Muscle layer of duodenum (tissue), 2 donors: ENCODE results near the gene SLC38A1.

Experiments used
- H3K27ac ChIP-seq: one replicate; pipeline ENCODE4 v1.7.0; 2013; ENCODE audit warnings: mild to moderate bottlenecking, low read length
- H3K27me3 ChIP-seq: one replicate; pipeline ENCODE4 v1.7.0; 2013; ENCODE audit warnings: low read depth, mild to moderate bottlenecking, control low read depth, low read length
- H3K36me3 ChIP-seq, 2 donors: one replicate each; pipeline ENCODE4 v1.7.0; 2013; ENCODE audit warnings: low read length in 2 of 2, control low read depth in 1 of 2, mild to moderate bottlenecking in 1 of 2; ENCODE audit not compliant: insufficient read depth in 2 of 2, control insufficient read depth in 1 of 2
- H3K4me1 ChIP-seq, 2 donors: one replicate each; pipeline ENCODE4 v1.7.0; 2013; ENCODE audit warnings: low read length in 2 of 2, mild to moderate bottlenecking in 2 of 2, control low read depth in 1 of 2, moderate library complexity in 1 of 2; ENCODE audit not compliant: insufficient read depth in 2 of 2, control insufficient read depth in 1 of 2
- H3K4me3 ChIP-seq, 2 donors: one replicate each; pipeline ENCODE4 v1.7.0; 2013; ENCODE audit warnings: low read length in 2 of 2, low read depth in 1 of 2, mild to moderate bottlenecking in 1 of 2
- H3K9me3 ChIP-seq, 2 donors: one replicate each; pipeline ENCODE4 v1.7.0; 2013; ENCODE audit warnings: low read length in 2 of 2, control low read depth in 1 of 2, mild to moderate bottlenecking in 1 of 2; ENCODE audit not compliant: control insufficient read depth in 1 of 2
- donor health status: healthy.

Gene SLC38A1

DNA sequence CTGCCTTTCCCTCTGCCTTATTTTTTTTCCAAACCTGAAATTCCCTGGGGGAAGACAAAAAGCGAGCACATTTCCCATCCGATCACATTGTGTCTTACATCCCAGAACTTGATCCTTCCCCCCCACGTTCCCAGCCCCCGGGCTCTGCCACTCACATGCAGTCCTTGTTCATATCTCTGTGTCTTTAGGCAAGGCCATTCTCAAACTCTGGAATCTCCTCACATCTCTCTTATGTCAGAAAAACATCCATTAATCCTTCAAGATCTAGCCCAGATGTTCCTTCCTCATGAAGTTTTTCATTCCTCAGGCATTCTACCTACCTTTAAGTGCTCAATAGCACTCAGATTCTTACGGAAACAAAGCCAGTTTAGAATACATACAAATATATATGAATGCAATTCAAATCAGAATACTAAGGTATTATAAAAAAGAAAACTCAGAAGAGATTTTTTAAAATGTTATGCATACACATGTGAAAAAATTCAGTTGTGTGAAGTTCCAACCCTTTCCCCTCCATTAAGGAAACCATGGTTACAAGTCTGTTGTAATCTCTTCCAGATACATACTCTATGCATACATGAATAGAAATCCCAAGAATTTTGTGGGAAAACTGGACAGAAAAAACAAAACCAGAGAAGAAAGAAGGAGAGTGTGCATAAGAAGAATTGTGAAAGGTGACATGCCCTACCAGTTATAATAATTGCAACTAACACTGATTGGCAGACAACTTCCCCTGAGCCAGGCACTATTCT, 120.3 kb downstream of the SLC38A1 start:
- Histone ChIP-seq H3K27me3 (no peaks in the 10 kb centered on the region), H3K36me3 (no peaks in the 10 kb centered on the region), H3K4me3 (no peak overlapping the region), H3K27ac (no peak overlapping the region), H3K9me3 (no peaks in the 10 kb centered on the region), H3K4me1 (peaks cover 1 to 9% of the 10 kb centered on the region in 2 donors)

DNA sequence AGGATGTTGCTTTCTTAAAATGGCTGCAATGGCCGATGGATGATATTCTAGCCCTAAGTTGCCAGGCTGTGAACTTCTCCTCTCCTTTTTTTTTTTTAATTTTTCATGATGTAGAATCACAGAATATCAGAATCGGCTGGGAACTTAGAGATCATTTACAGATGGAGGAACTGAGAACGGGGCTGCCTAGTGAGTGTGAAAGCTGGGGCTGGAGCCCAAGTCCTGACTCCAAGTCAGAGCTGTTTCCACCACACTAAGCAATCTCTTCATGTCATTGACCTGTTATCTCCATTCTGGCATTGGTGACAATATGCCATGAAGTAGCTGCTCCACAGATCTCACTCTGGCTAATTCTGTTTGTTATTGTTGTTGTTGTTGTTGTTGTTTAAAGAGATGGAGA, 121.7 kb downstream of the SLC38A1 start:
- H3K9me3 ChIP-seq, result no peaks in the 10 kb centered on the region
- H3K27me3 ChIP-seq, result no peaks in the 10 kb centered on the region
- H3K4me3 ChIP-seq, result no peak overlapping the region
- H3K4me1 ChIP-seq, result peaks cover 0 to 4% of the 10 kb centered on the region in 2 donors
- H3K36me3 ChIP-seq, result no peaks in the 10 kb centered on the region
- no peak overlapping the region for H3K27ac ChIP-seq

DNA sequence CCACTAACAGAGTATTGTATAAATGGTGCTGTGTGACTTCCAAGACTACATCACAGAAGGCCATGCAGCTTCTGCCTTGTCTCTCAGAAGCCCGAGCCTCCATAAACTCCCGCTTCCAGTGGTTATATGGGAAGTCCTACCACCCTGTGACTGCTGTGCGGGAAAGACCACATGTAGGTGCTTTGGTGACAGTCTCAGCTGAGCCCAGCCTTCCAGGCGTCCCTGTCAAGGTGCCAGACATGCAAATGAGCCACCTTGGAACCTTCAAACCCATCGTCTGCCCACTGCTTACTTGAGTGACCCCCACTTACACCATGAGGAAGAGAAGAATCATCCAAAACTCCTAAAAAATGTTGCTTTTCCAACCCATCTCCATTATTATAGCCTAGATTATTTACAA, 123.0 kb downstream of the SLC38A1 start:
- H3K27ac ChIP-seq, result no peak overlapping the region
- H3K27me3 ChIP-seq, result no peaks in the 10 kb centered on the region
- H3K4me1 ChIP-seq, result peaks cover 0 to 1% of the 10 kb centered on the region in 2 donors

DNA sequence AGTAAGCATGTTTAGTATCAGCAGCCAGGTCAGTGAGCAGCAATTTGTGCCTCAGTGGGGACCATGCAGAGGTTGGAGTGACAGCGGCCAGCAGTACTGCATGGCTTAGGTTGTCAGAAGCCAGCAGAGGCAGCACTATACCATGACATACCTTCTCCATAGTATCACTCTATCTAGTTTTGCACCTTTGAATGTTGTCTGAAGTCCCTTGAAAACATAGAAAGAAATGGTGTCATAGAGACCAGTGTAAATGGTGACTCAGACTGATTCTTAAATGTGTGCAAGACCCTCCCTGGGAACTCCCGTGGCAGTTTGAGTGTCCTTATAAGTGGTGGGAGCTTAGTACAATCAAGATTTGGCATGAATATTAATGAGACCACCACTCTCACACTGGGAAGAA, 124.4 kb downstream of the SLC38A1 start:
- Histone ChIP-seq H3K36me3 (no peaks in the 10 kb centered on the region), H3K27ac (no peak overlapping the region), H3K4me3 (no peak overlapping the region), H3K27me3 (no peaks in the 10 kb centered on the region), H3K9me3 (no peaks in the 10 kb centered on the region), H3K4me1 (no peaks in the 10 kb centered on the region)

More for the DNA sequence above, 123.0 kb downstream of the SLC38A1 start:
- no peaks in the 10 kb centered on the region for H3K36me3 ChIP-seq
- no peak overlapping the region for H3K4me3 ChIP-seq
- no peaks in the 10 kb centered on the region for H3K9me3 ChIP-seq

DNA sequence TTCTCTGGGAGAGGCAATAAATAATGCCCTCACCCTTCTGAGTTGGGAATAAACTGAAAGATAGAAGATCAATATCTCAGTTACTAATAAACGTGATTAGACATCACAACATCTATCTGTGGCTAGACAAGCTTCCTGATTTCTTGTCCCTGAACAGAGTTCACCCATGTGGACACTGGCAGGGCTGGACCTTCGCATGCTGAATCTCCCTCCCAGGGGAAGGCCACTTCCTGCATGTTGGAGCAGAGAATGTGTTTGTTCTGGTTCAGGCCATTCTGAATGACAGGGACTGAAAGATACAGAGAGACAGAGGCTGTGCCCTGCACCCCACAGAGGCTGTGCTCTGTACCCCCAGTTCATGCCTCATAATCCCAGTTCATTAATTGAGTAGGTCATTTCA, 132.6 kb downstream of the SLC38A1 start:
- H3K27ac ChIP-seq, result no peak overlapping the region
- H3K9me3 ChIP-seq, result no peaks in the 10 kb centered on the region
- no peaks in the 10 kb centered on the region for H3K27me3 ChIP-seq
- no peaks in the 10 kb centered on the region for H3K36me3 ChIP-seq
- no peak overlapping the region for H3K4me3 ChIP-seq
- H3K4me1 ChIP-seq, result peaks cover 0 to 6% of the 10 kb centered on the region in 2 donors

DNA sequence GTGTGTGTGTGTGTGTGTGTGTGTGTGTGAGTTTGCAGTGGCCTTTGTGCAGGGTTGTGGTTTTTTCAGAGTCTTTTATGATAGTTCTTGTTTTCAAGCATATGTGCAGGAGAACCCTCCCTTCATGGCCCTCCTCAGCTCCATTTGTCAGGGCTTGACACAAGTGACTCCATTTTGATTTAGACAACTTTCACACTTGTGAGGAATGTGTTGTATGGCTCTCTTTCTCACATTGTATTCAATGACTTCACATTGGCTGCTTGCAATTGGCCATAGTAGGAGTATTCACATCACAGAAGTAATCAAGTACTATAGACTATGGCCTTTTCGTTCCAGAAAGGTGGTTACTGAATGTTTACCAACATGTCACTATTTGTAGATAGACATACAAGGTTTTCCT, 133.1 kb downstream of the SLC38A1 start:
- Histone ChIP-seq H3K4me1 (peaks cover 0 to 6% of the 10 kb centered on the region in 2 donors), H3K4me3 (no peak overlapping the region), H3K36me3 (no peaks in the 10 kb centered on the region), H3K27me3 (no peaks in the 10 kb centered on the region), H3K27ac (no peak overlapping the region), H3K9me3 (no peaks in the 10 kb centered on the region)

DNA sequence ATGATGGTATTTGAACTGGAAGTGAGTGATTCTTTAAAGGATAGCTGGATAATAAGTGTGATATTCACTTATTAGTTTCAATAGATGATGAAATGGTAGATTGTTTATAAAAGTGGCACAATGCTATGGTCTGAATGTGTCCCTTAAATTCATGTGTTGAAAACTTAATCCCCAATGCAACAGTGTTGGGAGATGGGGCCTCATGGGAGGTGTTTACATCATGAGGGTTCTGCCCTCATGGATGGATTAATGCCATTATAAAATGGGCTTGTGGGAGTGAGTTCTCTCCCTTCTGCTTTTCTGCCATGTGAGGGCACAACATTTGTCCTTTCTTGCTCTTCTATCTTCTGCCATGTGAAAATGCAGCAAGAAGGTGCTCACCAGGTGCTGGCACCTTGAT, 134.0 kb downstream of the SLC38A1 start:
- Histone ChIP-seq H3K27me3 (no peaks in the 10 kb centered on the region), H3K27ac (no peak overlapping the region), H3K4me3 (no peak overlapping the region), H3K4me1 (peaks cover 0 to 6% of the 10 kb centered on the region in 2 donors), H3K9me3 (no peaks in the 10 kb centered on the region), H3K36me3 (no peaks in the 10 kb centered on the region)

DNA sequence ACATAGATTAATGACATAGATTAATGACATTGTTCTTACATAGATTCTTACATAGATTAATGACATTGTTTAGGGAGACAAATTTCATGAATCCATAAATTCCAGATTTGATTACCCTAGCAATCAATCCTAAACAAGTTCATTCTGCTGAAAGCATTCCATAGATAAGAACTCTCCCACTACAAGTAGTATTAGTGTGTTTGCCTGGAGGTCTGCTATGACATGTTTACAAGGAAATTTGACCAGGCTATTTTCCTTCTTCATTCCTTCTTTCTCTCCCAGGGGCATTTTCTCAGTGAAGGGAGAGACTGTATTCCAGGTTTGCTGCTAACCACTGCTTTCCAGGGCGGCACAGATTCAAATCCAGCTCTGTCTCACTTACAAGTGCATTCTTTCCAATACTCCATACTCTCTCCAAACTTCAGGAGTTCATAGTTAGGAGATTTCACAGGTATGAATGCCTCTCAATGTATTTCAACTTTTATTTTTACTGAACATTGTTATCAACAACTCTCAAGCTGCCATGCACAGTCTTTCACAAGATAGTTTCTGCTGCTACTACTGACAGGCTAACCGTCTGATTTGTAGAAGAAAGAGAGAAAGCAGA, 134.5 kb downstream of the SLC38A1 start:
- Histone ChIP-seq H3K27ac (no peak overlapping the region), H3K36me3 (no peaks in the 10 kb centered on the region), H3K4me3 (no peak overlapping the region), H3K27me3 (no peaks in the 10 kb centered on the region), H3K9me3 (no peaks in the 10 kb centered on the region), H3K4me1 (peaks cover 0 to 6% of the 10 kb centered on the region in 2 donors)

DNA sequence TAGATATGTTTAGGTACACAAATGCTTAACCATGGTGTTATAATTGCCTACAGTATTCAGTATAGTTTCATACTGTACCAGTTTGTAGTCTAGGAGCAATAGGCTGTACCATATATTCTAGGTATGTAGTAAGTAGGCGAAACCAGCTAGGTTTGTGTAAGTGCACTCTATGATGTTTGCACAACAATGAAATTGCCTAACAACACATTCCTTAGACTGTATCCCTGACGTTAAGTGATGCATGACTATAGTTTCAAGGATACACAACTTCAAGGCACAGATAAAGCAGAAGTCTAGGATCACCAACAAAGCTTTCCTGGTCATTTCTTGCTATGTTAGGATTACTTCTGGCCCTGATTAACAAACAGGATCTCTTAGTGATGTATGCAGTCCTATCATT, 135.1 kb downstream of the SLC38A1 start:
- Histone ChIP-seq H3K27me3 (no peaks in the 10 kb centered on the region), H3K36me3 (no peaks in the 10 kb centered on the region), H3K27ac (no peak overlapping the region), H3K4me3 (no peak overlapping the region), H3K4me1 (peaks cover 0 to 6% of the 10 kb centered on the region in 2 donors), H3K9me3 (no peaks in the 10 kb centered on the region)
